ENCODE measurements around the gene MAP3K9.

The MAP3K9 gene

GRCh38 chr14:70735043-70735442 is 74.3 kb downstream of the MAP3K9 start:
- no peak for DNase-seq
- in situ Hi-C loops (cut with MboI; ENCODE audit: low pct_unique_long_range_greater_than_20kb, low sequenced_read_pairs), result no loop called here

- in situ Hi-C loops (cut with MboI; ENCODE audit: low pct_unique_long_range_greater_than_20kb, low sequenced_read_pairs), result no loop called here
- DNase-seq, result no peak
Measured at GRCh38 chr14:70731447-70732239, 77.7 kb downstream of the MAP3K9 start.

- in situ Hi-C loops (cut with MboI; ENCODE audit: low pct_unique_long_range_greater_than_20kb, low sequenced_read_pairs), result no loop called here
- no peak for DNase-seq
Measured at GRCh38 chr14:70730393-70730792, 78.9 kb downstream of the MAP3K9 start.

GRCh38 chr14:70726651-70727375 is 82.5 kb downstream of the MAP3K9 start:
- DNase-seq, result no peak
- in situ Hi-C loops (cut with MboI; ENCODE audit: low pct_unique_long_range_greater_than_20kb, low sequenced_read_pairs), result no loop called here

GRCh38 chr14:70724944-70725343 is 84.4 kb downstream of the MAP3K9 start:
- no peak for DNase-seq
- in situ Hi-C loops (cut with MboI; ENCODE audit: low pct_unique_long_range_greater_than_20kb, low sequenced_read_pairs), result no loop called here

GRCh38 chr14:70724110-70724509 is 85.2 kb downstream of the MAP3K9 start:
- in situ Hi-C loops (cut with MboI; ENCODE audit: low pct_unique_long_range_greater_than_20kb, low sequenced_read_pairs), result no loop called here
- DNase-seq, result no peak

- in situ Hi-C loops (cut with MboI; ENCODE audit: low pct_unique_long_range_greater_than_20kb, low sequenced_read_pairs), result no loop called here
- no peak for DNase-seq
Measured at GRCh38 chr14:70723276-70723675, 86.0 kb downstream of the MAP3K9 start.

GRCh38 chr14:70722418-70722817 is 86.9 kb downstream of the MAP3K9 start:
- DNase-seq, result no peak
- in situ Hi-C loops (cut with MboI; ENCODE audit: low pct_unique_long_range_greater_than_20kb, low sequenced_read_pairs), result no loop called here

- in situ Hi-C loops (cut with MboI; ENCODE audit: low pct_unique_long_range_greater_than_20kb, low sequenced_read_pairs), result no loop called here
- no peak for DNase-seq
Measured at GRCh38 chr14:70721542-70721941, 87.8 kb downstream of the MAP3K9 start.

GRCh38 chr14:70718383-70719118 is 90.8 kb downstream of the MAP3K9 start:
- DNase-seq, result no peak
- in situ Hi-C loops (cut with MboI; ENCODE audit: low pct_unique_long_range_greater_than_20kb, low sequenced_read_pairs), result no loop called here

- no peak for DNase-seq
- in situ Hi-C loops (cut with MboI; ENCODE audit: low pct_unique_long_range_greater_than_20kb, low sequenced_read_pairs), result no loop called here
Measured at GRCh38 chr14:70716958-70717357, 92.4 kb downstream of the MAP3K9 start.

GRCh38 chr14:70716483-70716882 is 92.8 kb downstream of the MAP3K9 start:
- DNase-seq, result no peak
- in situ Hi-C loops (cut with MboI; ENCODE audit: low pct_unique_long_range_greater_than_20kb, low sequenced_read_pairs), result no loop called here

GRCh38 chr14:70714055-70714550 is 95.2 kb downstream of the MAP3K9 start:
- peak; percentile 89 for DNase-seq
- in situ Hi-C loops (cut with MboI; ENCODE audit: low pct_unique_long_range_greater_than_20kb, low sequenced_read_pairs), result no loop called here

GRCh38 chr14:70713511-70713916 is 95.8 kb downstream of the MAP3K9 start:
- in situ Hi-C loops (cut with MboI; ENCODE audit: low pct_unique_long_range_greater_than_20kb, low sequenced_read_pairs), result no loop called here
- no peak for DNase-seq

- in situ Hi-C loops (cut with MboI; ENCODE audit: low pct_unique_long_range_greater_than_20kb, low sequenced_read_pairs), result no loop called here
- DNase-seq, result no peak
Measured at GRCh38 chr14:70713096-70713495, 96.2 kb downstream of the MAP3K9 start.

- in situ Hi-C loops (cut with MboI; ENCODE audit: low pct_unique_long_range_greater_than_20kb, low sequenced_read_pairs), result no loop called here
- no peak for DNase-seq
Measured at GRCh38 chr14:70711451-70711850, 97.9 kb downstream of the MAP3K9 start.

- in situ Hi-C loops (cut with MboI; ENCODE audit: low pct_unique_long_range_greater_than_20kb, low sequenced_read_pairs), result no loop called here
- no peak for DNase-seq
Measured at GRCh38 chr14:70709726-70710382, 99.5 kb downstream of the MAP3K9 start.

- DNase-seq, result no peak
- in situ Hi-C loops (cut with MboI; ENCODE audit: low pct_unique_long_range_greater_than_20kb, low sequenced_read_pairs), result no loop called here
Measured at GRCh38 chr14:70708717-70709570, 100.4 kb downstream of the MAP3K9 start.
